A549 (cell line): ENCODE data around the gene TUBA4A.

Experiments used
- MAFK ChIP-seq: fragments of 450-650 bp; IDR thresholded peaks from 2 replicates; pipeline ENCODE4 v1.6.1; 2014; ENCODE audit not compliant: partially characterized antibody
- MYC ChIP-seq: IDR thresholded peaks from 2 replicates; pipeline ENCODE4 v1.6.1; 2012; ENCODE audit warnings: mild to moderate bottlenecking, inconsistent platforms, low read length, improper control_type of control experiment, borderline replicate concordance
- POLR2A ChIP-seq: IDR thresholded peaks from 2 replicates; pipeline ENCODE4 v1.6.1; 2012; ENCODE audit warnings: mild to moderate bottlenecking, low read length
- REST ChIP-seq: fragments of 200-600 bp; sonication (generic); IDR thresholded peaks from 2 replicates; pipeline ENCODE4 v1.6.1; 2016; ENCODE audit warnings: antibody characterized with exemption, mild to moderate bottlenecking, moderate library complexity
- RNF2 ChIP-seq: fragments of 200-600 bp; sonication (generic); IDR thresholded peaks from 2 replicates; pipeline ENCODE4 v1.6.1; 2016; ENCODE audit warnings: low read depth, mild to moderate bottlenecking, antibody characterized with exemption, moderate library complexity, borderline replicate concordance
- SMC3 ChIP-seq: fragments of >200 bp; sonication (Bioruptor Twin); formaldehyde crosslinking; IDR thresholded peaks from 3 replicates; pipeline ENCODE4 v1.6.1; 2018; ENCODE audit warnings: inconsistent platforms
- TF ChIP-seq, protein P1 (sequence below): fragments of >200 bp; sonication (Bioruptor Twin); formaldehyde crosslinking; IDR thresholded peaks from 3 replicates; pipeline ENCODE4 v1.5.1; 2016

- no peak for TF ChIP-seq REST
- TF ChIP-seq, protein P1, sequence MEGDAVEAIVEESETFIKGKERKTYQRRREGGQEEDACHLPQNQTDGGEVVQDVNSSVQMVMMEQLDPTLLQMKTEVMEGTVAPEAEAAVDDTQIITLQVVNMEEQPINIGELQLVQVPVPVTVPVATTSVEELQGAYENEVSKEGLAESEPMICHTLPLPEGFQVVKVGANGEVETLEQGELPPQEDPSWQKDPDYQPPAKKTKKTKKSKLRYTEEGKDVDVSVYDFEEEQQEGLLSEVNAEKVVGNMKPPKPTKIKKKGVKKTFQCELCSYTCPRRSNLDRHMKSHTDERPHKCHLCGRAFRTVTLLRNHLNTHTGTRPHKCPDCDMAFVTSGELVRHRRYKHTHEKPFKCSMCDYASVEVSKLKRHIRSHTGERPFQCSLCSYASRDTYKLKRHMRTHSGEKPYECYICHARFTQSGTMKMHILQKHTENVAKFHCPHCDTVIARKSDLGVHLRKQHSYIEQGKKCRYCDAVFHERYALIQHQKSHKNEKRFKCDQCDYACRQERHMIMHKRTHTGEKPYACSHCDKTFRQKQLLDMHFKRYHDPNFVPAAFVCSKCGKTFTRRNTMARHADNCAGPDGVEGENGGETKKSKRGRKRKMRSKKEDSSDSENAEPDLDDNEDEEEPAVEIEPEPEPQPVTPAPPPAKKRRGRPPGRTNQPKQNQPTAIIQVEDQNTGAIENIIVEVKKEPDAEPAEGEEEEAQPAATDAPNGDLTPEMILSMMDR: no peak
- TF ChIP-seq POLR2A: no peak
- no peak for TF ChIP-seq RNF2
- TF ChIP-seq MYC: no peak
- TF ChIP-seq MAFK: no peak
- TF ChIP-seq SMC3: no peak
Observed at GRCh38 chr2:219223831-219224610, 29.7 kb downstream of the TUBA4A start.
